HUDEP-2 (cell line): ENCODE measurements around the gene NFXL1.
"Not testable (repeated sequence)": the region's sequence is repeated elsewhere in the genome, so short reads cannot be mapped to it uniquely, and the experiment has no call there.

Experiments
- DNase-seq, 76 experiments: peaks; one replicate each; lab custom pipeline; 2025; ENCODE audit not compliant: unreplicated experiment in 76 of 76; lab: John Stamatoyannopoulos, UW

NFXL1 gene

GRCh38 chr4:47914220-47914925, at the start of gene NFXL1:
Gene NFXL1 (minus strand): TSS chr4:47914583. CDS start chr4:47914203, 380 bp downstream.
- peak; percentile 42 to 97 (median 93) for DNase-seq

GRCh38 chr4:47954677-47955076, 40.3 kb upstream of the NFXL1 start:
- DNase-seq = no peak

GRCh38 chr4:47954245-47954644, 39.9 kb upstream of the NFXL1 start:
- DNase-seq = no peak

- DNase-seq = no peak
Measured at GRCh38 chr4:47945930-47946726, 31.7 kb upstream of the NFXL1 start.

GRCh38 chr4:47942081-47942819, 27.9 kb upstream of the NFXL1 start:
- DNase-seq = no peak

GRCh38 chr4:47939456-47939855, 25.1 kb upstream of the NFXL1 start:
- no peak for DNase-seq

GRCh38 chr4:47936336-47936735, 22.0 kb upstream of the NFXL1 start:
- DNase-seq = no peak

- DNase-seq = peak in 10 of 76 experiments; percentile 2 to 28 (median 10)
Measured at GRCh38 chr4:47933840-47934239, 19.5 kb upstream of the NFXL1 start.

GRCh38 chr4:47930971-47931804, 16.8 kb upstream of the NFXL1 start:
- no peak for DNase-seq

GRCh38 chr4:47929682-47930201, 15.4 kb upstream of the NFXL1 start:
- DNase-seq = no peak

GRCh38 chr4:47926667-47927258, 12.4 kb upstream of the NFXL1 start:
- DNase-seq = peak in 49 of 76 experiments; percentile 1 to 59 (median 16)

- not testable (repeated sequence) for DNase-seq
Measured at GRCh38 chr4:47923261-47923608, 8.9 kb upstream of the NFXL1 start.

DNA sequence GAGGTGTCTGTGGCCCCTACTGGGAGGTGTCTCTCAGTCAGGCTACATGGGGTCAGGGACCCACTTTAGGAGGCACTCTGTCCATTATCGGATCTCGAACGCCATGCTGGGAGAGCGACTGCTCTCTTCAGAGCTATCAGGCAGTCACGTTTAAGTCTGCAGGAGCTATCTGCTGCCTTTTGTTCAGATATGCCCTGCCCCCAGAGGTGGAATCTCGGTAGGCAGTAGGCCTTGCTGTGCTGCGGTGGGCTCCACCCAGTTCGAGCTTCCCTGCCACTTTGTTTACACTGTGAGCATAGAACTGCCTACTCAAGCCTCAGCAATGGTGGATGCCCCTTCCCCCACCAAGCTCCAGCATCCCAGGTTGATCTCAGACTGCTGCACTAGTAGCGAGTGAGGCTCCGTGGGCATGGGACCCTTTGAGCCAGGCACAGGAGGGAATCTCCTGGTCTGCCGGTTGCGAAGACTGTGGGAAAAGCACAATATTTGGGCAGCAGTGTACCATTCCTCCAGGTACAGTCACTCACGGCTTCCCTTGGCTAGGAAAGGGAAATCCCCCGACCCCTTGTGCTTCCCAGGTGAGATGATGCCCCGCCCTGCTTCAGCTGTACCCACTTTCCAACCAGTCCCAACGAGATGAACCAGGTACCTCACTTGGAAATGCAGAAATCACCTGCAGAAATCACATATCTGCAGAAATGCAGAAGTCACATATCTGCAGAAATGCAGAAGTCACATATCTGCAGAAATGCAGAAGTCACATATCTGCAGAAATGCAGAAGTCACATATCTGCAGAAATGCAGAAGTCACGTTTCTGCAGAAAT, 8.3 kb upstream of the NFXL1 start:
- DNase-seq = peak in 1 of 76 experiments; percentile 14

DNA sequence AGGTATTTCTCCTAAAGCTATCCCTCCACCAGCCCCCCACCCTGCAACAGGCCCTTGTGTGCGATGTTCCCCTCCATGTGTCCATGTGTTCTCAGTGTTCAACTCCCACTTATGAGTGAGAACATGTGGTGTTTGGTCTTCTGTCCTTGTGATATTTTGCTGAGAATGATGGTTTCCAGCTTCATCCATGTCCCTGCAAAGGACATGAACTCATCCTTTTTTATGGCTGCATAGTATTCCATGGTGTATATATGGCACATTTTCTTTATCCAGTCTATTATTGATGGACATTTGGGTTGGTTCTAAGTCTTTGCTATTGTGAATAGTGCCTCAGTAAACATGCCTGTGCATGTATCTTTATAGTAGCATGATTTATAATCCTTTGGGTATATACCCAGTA, 2.8 kb upstream of the NFXL1 start:
- not testable (repeated sequence) for DNase-seq

GRCh38 chr4:47915378-47915777, 995 bp upstream of the NFXL1 start:
- no peak for DNase-seq

DNA sequence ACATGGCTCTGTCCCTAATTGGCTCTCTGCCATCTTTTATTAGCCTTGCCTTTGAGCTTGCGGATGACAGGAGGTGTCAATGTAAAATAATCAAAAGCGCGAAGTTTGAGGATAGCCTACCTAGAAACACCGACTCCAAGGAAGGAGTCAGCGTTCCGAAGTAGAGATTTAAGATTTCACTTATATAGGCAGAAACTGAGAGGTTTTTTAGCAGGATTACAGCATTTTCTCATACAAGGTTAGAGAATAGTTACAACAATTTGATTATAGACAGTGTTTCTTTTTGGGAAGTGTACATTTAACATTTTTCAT, 499 bp upstream of the NFXL1 start:
- no peak for DNase-seq

DNA sequence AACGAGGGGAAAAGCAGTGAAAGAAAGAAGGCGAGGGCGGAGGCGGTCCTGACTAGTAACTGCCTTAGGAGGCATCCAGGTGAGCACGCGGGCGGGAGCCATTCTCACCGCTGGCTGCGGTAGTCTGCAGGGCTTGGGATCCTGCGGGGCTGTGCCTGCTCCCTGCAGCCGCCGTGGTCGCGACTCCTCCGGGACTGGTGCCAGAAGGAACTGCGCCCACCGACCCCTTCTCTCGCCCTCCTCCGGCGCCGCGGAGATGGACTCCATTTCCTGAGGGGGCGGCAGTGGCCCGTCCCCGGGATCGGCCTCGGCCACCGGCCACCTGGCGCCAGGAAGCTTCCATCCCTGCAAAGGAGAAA, 543 bp downstream of the NFXL1 start:
- peak in 10 of 76 experiments; percentile 1 to 37 (median 14) for DNase-seq

GRCh38 chr4:47913330-47913729, 1.1 kb downstream of the NFXL1 start:
- DNase-seq = peak in 1 of 76 experiments; percentile 1

DNA sequence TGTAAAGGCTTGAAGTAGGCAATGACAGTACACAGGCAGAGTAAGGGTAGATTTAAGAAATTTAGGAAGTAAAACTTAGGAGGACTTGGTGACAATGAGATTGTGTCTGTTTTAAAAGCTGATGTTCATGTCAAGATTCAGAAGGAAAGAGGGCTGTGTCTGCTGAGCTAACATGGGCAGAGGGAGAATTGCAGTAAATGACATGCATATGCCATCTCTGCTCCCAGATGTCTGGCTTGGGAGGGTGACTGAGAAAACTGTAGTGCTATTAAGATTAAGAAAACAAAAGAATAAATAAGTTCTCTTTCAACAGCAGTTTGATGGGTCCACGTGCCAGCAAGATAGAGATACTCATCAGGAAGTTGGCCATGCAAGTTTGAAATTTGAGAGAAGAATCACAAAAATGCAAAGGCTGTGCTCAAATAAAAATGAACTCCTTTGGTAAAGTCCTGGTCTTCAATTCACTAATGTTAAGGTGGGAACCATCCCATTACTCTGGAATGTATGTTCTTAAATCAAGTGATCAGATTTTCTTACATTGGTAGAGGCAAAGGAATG, 7.2 kb downstream of the NFXL1 start:
- DNase-seq = no peak
